NCI-H146 treated with DMSO at 0.1 percent for 48 hours (cell line): ENCODE data around the gene KANSL1.
"Not testable (repeated sequence)": the region's sequence is repeated elsewhere in the genome, so short reads cannot be mapped to it uniquely, and the experiment has no call there.

ENCODE experiments used
- DNase-seq: peaks from one replicate; lab custom pipeline; 2025; ENCODE audit not compliant: unreplicated experiment; lab: John Stamatoyannopoulos, UW

The KANSL1 gene

GRCh38 chr17:46025510-46026165, 167.6 kb downstream of the KANSL1 start:
- no peak for DNase-seq

GRCh38 chr17:46025060-46025459, 168.2 kb downstream of the KANSL1 start:
- DNase-seq: no peak

- DNase-seq: no peak
Measured at GRCh38 chr17:46024590-46024989, 168.6 kb downstream of the KANSL1 start.

- no peak for DNase-seq
Measured at GRCh38 chr17:46023783-46024388, 169.3 kb downstream of the KANSL1 start.

GRCh38 chr17:46023366-46023765, 169.9 kb downstream of the KANSL1 start:
- not testable (repeated sequence) for DNase-seq

- no peak for DNase-seq
Measured at GRCh38 chr17:46020998-46021397, 172.2 kb downstream of the KANSL1 start.

GRCh38 chr17:46020023-46020761, 173.0 kb downstream of the KANSL1 start:
- no peak for DNase-seq

- DNase-seq: not testable (repeated sequence)
Measured at GRCh38 chr17:46019408-46019925, 173.8 kb downstream of the KANSL1 start.

- DNase-seq: no peak
Measured at GRCh38 chr17:46013502-46014165, 179.6 kb downstream of the KANSL1 start.

GRCh38 chr17:46013127-46013501, 180.1 kb downstream of the KANSL1 start:
- no peak for DNase-seq

- DNase-seq: no peak
Measured at GRCh38 chr17:46012506-46013079, 180.6 kb downstream of the KANSL1 start.

GRCh38 chr17:46011711-46012505, 181.3 kb downstream of the KANSL1 start:
- no peak for DNase-seq

GRCh38 chr17:46010597-46011186, 182.5 kb downstream of the KANSL1 start:
- no peak for DNase-seq

GRCh38 chr17:46009681-46010596, 183.3 kb downstream of the KANSL1 start:
- no peak for DNase-seq

- DNase-seq: no peak
Measured at GRCh38 chr17:46008591-46008990, 184.6 kb downstream of the KANSL1 start.

- no peak for DNase-seq
Measured at GRCh38 chr17:46007461-46007965, 185.7 kb downstream of the KANSL1 start.

GRCh38 chr17:46006082-46006481, 187.1 kb downstream of the KANSL1 start:
- DNase-seq: not testable (repeated sequence)

- DNase-seq: no peak
Measured at GRCh38 chr17:46003907-46004748, 189.1 kb downstream of the KANSL1 start.
